CD4-positive, alpha-beta T cell treated with Interleukin-21 for 1 hour (primary cell): ENCODE data around the gene B9D2.
A peak's percentile ranks its signal among the peaks of the same experiment; 100 is the strongest.
"Not testable (repeated sequence)": the region's sequence is repeated elsewhere in the genome, so short reads cannot be mapped to it uniquely, and the experiment has no call there.

ENCODE experiments used
- DNase-seq: peaks from one replicate; pipeline ENCODE4 v3.0.0-alpha.2; 2020

B9D2 gene

GRCh38 chr19:41354343-41354953 lies 9.5 kb downstream of the B9D2 start:
- DNase-seq, result no peak

DNA sequence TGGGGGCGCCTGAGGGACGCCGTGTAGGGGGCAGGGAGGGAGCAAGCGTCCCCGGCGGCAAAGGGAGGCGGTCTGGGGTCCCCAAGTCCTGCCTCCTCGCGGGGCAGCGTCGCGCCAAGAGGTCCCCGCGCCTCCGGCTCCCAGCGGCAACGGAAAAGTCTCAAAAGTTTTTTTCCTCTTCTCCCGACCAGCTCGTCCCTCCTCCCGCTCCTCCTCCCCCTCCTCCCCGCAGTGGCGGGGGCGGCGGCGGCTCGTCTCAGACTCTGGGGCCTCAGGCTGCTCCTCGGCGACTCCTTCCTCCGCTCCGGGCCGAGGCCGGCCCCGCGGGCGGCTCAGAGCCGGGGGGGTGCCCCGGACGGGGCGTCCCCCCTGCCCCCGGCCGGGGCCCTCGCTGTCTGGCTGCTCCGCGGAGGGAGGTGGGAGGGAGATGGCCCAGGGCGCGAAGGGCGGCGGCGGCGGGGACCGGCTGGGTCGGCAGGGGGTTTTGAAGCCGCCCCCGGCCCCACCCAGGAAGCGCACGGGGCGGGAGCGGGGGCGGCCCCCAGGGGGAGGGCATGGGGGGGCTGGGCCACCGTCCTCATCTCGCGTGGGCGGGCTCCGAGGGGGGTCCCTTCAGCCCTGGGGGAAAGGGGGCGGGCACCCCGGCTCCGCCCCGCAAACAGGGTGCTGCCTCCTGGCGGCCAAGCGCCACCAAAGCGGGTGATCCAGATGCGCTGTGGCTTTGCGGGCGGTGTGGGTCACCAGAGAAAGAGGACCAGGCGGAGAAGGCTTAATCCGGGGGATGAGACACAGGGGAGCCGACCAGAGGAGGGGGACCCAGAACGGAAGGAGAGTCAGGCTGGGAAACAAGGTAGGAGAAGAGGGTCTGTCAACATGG lies 10.2 kb downstream of the B9D2 start, which contains the start of gene TGFB1:
TSS of gene TGFB1 (minus strand) at position 457 of the 877 bp plus-strand sequence. CDS start 878 bp downstream, outside the sequence.
- peak; percentile 96 for DNase-seq

GRCh38 chr19:41352609-41353465 lies 11.1 kb downstream of the B9D2 start:
- DNase-seq, result peak; percentile 80

GRCh38 chr19:41352279-41352608 lies 11.7 kb downstream of the B9D2 start:
- DNase-seq, result no peak

- DNase-seq, result peak; percentile 89
Observed at GRCh38 chr19:41351339-41352245, 12.4 kb downstream of the B9D2 start.

GRCh38 chr19:41350735-41351338 lies 13.1 kb downstream of the B9D2 start:
- peak; percentile 25 for DNase-seq

GRCh38 chr19:41346916-41347315 lies 17.0 kb downstream of the B9D2 start:
- not testable (repeated sequence) for DNase-seq

- no peak for DNase-seq
Observed at GRCh38 chr19:41344162-41344561, 19.8 kb downstream of the B9D2 start.

- DNase-seq, result peak; percentile 37
Observed at GRCh38 chr19:41341669-41342490, 22.1 kb downstream of the B9D2 start.

DNA sequence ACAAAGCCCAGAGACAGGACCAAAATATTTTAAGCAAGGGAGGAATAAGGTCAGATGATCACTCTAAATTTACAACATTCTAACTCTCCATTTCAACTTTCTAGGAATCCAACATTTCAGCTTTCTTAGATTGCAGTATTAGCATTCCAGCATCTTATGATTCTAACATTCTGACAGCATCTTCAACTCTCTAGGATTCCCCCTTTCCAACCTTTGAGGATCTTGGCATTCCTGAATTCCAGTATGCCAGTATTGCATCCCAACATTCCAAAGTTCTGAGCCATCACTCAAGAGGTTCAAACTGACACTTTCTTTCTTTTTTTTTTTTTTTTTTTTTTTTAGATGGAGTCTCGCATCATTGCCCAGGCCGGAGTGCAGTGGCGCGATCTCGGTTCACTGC lies 24.0 kb downstream of the B9D2 start:
- DNase-seq, result no peak

DNA sequence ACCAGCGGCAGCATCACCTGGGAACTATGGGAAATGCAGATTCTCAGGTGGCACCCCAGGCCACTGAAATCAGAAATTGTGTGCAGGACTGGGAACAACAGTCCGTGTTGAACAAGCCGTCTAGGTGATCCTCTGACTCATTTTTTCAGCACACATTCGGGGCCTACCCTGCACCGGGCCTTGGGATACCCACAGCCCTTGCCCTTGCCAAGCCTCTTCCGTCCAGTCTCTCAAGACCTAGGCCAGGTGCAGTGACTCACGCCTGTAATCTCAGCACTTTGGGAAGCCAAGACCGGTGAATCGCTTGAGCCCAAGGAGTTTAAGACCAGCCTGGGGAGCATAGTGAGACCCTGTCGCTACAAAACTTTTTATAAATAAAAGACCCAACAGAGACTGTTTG lies 28.5 kb downstream of the B9D2 start:
- no peak for DNase-seq

DNA sequence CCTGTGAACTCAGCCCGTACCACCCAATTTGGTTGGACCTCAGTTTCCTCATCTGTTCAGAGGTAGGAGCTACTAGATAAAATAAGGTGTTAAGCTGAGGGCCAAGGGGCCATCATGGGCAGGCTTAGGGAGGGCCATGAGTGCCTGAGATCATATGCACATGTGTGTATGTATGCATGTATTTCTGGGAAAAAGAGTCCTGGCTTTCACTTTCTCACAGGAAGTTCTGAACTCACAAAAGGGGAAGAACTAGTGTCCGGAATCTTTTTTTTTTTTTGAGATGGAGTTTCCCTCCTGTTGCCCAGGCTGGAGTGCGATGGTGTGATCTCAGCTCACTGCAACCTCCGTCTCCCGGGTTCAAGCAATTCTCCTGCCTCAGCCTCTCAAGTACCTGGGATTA lies 29.2 kb downstream of the B9D2 start:
- DNase-seq, result no peak

DNA sequence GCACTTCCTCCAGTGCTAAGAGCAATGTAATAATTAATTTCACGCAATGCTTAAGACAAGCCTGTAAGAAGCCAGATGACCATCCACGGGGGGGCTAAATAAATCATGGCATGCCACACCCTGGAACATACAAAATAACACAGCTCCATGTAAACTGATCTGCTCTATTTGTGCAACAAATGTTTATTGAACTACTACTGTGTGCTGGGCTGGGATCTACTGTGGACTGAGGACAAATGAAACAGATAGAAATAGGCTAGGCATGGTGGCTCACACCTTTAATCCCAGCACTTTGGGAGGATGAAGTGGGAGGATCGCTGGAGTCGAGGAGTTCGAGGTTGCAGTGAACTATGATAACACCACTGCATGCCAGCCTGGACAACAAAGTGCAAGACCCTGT lies 31.5 kb downstream of the B9D2 start:
- DNase-seq, result no peak

DNA sequence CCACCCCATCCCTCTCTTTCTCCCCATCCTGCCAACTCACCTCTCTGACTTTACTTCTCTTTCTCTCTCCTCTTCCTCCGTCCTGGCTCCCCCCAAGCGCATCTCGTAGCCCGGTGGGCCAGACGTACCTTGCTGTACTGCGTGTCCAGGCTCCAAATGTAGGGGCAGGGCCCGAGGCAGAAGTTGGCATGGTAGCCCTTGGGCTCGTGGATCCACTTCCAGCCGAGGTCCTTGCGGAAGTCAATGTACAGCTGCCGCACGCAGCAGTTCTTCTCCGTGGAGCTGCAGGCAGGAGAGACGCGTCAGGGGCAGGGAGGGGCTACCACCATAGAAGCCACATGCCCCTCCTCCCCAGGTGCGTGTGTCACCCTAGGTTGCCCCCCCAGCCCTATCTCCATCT lies 31.9 kb downstream of the B9D2 start:
- no peak for DNase-seq

DNA sequence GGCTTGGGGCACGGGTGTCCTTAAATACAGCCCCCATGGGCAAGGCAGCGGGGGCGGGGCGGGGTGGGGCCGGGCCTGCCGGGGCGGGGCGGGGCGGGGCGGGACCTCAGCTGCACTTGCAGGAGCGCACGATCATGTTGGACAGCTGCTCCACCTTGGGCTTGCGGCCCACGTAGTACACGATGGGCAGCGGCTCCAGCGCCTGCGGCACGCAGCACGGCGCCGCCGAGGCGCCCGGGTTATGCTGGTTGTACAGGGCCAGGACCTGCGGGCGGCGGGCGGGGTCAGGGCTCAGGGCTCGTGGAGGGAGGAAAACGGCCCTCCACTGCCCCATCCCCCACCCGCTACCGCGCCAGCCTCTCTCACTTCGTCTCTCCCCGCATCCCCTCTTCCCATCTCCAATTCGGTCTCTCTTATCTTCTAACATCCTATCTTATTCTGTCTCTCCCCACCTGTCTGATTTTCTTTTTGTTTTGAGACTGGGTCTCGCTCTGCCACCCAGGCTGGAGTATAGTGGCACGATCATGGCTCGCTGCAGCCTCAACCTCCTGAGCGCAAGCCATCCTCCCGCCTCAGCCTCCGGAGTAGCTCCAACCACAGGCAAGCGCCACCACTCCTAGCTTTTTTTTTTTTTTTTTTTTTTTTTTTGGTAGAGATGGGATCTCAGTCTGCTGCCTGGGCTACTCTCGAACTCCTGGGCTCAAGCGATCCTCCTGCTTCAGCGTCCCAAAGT lies 32.8 kb downstream of the B9D2 start:
- DNase-seq, result no peak

DNA sequence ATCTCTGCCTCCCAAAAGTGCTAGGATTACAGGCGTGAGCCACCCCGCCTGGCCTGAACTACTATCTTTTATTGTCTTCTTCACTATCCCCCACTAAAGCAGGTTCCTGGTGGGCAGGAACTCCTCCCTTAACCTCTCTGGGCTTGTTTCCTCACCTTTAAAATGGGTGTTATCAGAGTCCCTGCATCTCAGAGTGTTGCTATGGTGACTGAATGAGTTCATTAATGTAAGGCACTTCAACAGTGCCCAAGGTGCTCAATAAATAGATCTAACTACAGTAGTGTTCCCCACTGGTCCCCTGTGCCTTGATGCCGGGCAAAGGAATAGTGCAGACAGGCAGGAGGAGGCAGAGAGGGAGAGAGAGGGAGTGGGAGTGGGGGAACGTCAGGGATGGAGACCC lies 33.5 kb downstream of the B9D2 start:
- peak; percentile 47 for DNase-seq

DNA sequence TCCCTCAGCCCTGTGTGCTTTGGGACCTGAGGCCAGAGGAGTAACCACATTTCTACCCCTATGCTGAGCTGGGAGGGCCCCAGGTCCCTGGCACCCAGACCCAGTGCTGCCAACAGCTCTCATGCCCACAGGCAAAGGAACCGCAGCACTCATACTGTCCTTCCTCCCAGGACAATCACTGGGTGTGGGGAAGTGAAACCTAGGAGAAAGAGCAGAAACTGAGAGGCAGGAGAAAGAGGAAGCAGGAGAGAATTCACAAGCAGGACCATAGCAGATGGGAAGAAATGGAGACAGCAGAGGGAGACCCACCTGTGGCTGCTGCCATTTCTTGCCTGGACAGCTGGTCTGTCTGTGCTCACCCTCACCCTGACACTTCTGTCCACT lies 35.1 kb downstream of the B9D2 start:
- DNase-seq, result no peak

GRCh38 chr19:41328157-41328841 lies 35.6 kb downstream of the B9D2 start:
- no peak for DNase-seq

DNA sequence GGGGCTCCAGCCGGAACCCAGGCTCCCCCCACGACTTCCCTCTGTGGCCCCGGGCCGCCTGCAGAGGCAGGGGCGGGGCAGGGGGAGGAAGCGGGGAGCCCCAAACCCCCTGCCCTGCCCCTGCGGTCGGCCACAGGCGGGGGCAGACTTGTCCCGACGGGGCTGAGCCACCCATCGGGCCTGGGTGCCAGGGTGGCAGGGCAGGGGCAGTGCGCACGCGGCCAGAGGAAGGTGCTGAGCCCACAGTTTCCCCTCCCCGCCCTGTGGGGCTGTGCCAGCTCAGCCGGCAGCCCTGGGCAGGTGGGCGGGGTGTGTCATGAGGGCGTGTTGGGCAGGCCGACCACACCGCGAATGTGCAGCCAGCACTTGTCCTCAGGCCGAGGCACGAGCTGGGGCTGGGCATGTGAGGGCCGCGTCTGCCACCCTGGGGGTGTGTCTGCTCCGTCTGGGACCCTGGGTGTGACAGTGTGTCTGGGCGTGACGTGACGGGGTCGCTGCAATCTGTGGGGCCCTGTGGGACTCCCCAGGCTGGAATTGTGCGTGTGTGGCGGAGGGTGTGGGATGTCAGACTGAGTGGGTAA lies 36.3 kb downstream of the B9D2 start:
- peak; percentile 89 for DNase-seq
